Camera-type eye (tissue), 1 donor: ENCODE measurements around the gene OR2B6. TPM values are rescaled to one million over a fixed set of nuclear protein-coding genes. Genes with fewer than 3 reads are reported as not detected.

Experiments used
- total RNA-seq: library from RNA; depleted of rRNA; stranded (reverse); fragments of >200 nt; gene quantifications from one replicate; pipeline ENCODE4 v1.2.3, GENCODE V29; 2014

The OR2B6 gene
- total RNA-seq: not detected

DNA sequence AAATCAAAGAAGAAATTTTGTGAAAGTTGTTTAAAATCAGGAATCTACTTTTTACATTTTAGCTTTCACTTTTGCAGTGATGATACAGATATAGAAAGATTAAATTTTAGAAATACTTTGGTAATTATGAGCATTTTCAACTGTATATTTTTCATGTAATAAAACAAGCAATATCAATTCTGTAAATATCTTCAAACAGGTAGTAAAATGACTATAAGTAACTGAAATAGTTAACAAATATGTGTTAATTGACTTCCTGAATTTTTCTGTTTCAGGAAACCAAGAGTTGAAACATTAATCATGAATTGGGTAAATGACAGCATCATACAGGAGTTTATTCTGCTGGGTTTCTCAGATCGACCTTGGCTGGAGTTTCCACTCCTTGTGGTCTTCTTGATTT, at the start of gene OR2B6:
Gene OR2B6 (plus strand): TSS at position 301 of the 400 bp plus-strand sequence. CDS start 0 bp downstream, at position 301.

DNA sequence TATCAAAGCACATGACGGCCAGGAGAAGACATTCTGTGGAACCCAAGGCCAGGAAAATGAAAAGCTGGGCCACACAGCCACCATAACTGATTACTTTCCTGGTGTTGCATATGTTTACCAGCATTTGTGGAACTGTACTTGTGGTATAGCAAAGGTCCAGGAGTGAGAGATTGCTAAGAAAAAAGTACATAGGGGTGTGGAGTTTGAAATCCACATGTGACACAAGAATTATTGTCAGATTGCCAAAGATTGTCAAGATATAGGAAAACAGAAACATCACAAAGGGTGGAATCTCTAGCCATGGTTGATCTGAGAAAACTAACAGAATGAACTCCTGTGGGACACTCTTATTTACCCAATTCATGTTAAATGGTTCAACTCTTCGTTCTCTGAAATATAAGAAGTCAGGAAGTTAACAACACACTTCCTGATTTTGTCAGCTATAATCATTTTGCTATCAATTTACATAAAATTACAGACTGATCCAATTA, 45.0 kb upstream of the OR2B6 start, which contains the start of gene OR2B2:
Gene OR2B2 (minus strand): TSS at position 441 of the 491 bp plus-strand sequence. CDS start 77 bp downstream, at position 364.

Other genes with a start within 250 kb of the OR2B6 start
- not detected for gene OR2B2, start 44.8 kb upstream of the OR2B6 start, total RNA-seq
- 0.82 TPM for gene ZNF165, start 123.3 kb downstream of the OR2B6 start, total RNA-seq
- 11.7 TPM for gene ZSCAN16, start 167.4 kb downstream of the OR2B6 start, total RNA-seq
- gene ZKSCAN8, start 184.6 kb downstream of the OR2B6 start, total RNA-seq: 53.1 TPM